ENCODE results near the gene SLC24A3.
"Not testable (repeated sequence)": the region's sequence is repeated elsewhere in the genome, so short reads cannot be mapped to it uniquely, and the experiment has no call there.

The SLC24A3 gene

DNA sequence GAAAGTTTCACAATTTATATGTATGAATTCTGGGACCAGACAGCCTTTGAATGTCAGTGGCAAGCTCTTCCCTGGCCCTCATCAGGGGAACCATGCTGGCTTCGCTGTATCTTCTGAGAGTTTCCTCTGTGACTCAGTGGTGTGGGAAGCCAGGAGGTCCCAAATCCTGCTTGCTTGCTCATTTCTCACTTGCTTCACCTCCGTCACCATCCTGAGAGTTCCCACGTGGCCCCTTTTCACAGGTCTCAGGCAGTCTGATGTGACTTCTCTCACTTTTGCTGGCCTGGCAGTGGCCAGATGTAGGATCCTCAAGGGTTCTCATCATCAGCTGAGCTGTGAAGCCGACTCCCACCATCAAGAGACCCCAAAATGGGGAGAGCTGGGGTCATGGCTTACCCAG lies 517.2 kb downstream of the SLC24A3 start:
- DNase-seq, result no peak

GRCh38 chr20:19730706-19731105 lies 518.3 kb downstream of the SLC24A3 start:
- DNase-seq, result no peak

DNA sequence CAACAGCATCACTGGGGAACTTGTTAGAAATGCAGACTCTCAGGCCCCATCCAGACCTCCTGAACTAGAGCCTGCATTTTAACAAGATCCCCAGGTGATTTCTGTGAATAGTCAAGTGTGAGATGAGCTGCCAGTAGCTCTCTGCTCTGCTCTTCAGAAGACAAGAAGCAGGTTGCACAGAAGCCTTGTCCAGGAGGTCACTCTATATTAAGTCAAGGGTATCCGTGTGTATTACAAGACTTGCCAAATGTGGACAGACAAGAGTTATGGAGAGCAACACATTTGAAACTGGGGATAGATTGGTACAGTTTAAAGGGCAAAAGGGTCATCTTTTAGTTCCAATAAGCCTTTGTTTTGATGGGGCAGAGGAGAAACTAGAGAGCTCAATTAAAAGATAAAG lies 522.4 kb downstream of the SLC24A3 start:
- no peak for DNase-seq

DNA sequence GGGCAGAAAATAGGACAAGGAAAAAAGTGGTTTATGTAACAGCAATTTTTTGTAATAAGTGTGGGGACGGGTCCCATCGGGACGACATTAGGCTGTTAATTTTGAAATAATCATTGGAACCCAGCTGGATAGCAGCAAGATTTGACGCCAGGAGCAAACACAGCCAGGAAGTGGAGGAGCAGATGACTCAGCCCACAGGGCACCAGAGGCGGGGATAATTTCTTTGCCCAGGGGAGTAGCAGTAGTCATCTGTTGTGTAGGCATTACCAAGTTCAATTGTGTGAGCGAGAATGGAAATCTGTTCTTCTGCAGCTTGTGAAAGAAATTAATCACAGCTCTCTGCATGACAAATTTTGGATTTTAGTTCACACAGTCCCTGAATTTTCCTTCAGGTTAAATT lies 523.0 kb downstream of the SLC24A3 start:
- DNase-seq, result no peak

DNA sequence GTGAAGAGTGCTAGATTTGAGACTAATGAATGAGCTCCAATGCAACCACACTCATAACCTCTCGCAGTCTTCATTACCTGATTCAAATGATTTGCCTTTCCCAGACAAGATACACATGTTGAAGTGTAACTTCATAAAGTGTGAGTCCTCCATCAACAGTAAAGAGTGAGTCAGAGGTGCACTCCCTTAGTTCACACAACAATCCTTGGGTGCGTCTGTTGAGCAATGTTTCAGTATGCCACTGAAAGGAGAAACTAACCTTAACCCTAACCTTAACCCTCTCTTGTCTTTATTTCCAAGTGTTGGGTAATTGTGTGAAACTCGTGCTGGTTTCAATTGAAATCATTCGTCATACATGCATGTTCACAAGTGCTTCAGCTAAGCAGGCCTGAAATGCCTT lies 524.6 kb downstream of the SLC24A3 start:
- no peak for DNase-seq

GRCh38 chr20:19738951-19739350 lies 526.5 kb downstream of the SLC24A3 start:
- DNase-seq, result no peak

DNA sequence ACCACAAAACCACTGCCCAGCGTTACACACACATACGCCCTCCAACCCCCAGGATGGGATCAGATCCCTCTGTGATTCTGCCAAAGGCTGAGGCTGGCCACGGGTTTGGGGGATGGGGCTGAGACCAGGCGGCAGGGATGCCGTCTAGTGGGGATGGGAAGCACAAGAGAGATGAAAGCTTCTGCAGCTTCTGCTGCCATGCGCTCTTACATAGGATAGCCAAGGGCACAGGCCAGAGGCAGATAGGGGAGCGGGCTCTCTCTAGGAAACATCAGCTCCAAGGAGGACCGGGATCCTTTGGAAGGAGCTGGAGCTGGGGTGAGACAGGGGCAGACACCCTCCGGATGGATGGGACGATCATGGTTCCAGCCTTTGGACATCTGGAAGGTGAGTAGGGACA lies 526.9 kb downstream of the SLC24A3 start:
- DNase-seq, result no peak

- DNase-seq, result no peak
These were observed 528.1 kb downstream of the SLC24A3 start for GRCh38 chr20:19740512-19740911.

DNA sequence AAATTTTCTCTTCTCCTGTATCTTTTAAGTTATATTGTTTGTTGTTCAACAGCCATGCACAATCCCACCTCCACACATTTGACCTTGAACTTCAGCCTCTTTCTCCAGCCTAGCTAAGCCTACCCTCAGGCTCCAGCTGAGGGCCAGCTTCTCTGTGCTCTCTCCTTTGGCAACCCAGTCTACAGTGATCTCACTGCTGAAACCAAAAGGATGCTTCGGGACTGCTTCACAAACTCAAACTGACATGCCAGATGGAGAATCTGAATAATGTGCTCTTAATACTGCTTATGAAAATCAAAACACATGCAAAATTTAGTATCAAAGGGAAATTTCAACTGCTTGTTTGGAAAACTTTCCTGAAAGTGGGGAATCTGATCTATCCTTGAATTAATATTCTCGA lies 529.5 kb downstream of the SLC24A3 start:
- no peak for DNase-seq

DNA sequence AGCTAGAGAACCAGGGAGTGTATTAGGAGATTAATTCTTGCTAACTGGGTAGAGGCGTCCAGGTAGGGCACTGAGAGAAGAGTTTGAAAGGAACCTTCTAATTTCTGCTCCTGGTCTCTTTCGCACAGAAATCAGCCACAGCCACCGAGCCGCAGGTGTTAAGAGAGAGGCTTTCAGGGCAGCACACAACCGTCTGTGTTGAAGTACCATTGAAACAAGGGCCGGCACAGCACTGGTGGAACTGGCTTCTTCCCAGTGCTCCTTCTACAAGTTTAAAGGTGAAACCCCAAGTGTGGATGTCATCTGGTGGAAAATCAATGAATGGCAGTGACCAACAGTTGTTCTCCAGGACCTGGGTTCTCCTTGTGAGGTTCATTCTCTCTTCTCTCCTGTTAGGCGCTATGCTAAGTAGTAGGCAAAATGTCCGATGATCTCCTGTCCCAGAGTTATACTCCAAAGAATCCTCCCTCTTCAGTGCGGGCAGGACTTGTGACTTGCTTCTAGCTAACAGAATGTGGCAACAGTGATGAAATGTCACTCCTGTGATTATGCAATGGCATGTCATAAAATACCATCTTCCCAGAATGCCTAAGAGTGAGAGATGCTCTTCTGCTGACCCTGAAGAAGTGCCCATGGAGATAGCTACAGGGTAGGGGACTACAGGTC lies 530.7 kb downstream of the SLC24A3 start:
- no peak for DNase-seq

DNA sequence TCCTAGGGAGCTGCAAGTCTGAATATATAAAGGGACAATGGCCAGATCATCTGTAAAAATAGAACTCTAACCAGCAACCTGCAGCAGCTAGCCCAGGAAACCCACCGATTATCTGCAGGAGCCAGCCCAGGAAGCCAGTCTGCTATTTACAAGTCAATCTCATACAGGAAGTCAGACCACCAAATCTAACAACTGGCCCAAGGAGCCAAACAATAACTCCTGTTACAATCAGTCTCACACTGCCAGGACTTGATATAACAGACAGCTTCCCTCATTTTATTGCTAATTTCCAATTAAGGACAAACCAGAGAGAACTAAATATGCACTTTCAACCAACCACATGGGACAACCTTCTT lies 531.2 kb downstream of the SLC24A3 start:
- DNase-seq, result no peak

GRCh38 chr20:19745106-19745505 lies 532.7 kb downstream of the SLC24A3 start:
- no peak for DNase-seq

DNA sequence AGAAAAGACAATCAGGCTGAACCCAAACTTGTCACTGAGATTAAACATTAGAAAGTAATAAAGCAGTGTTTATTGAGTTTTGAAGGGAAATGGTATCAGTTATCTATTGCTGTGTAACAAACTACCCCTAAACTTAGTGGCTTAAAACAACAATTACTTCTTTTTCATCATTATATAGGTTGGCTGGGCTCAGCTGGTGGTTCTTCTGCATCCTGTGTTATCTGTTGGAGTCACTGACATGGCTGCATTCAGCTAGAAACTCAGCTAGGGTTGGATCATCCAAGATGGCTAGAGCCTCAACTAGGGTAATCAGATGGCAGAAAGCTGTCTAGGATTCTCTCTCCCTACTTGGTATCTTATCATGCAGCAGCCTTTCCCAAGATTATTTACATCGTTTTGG lies 533.1 kb downstream of the SLC24A3 start:
- no peak for DNase-seq

GRCh38 chr20:19746396-19746795 lies 534.0 kb downstream of the SLC24A3 start:
- no peak for DNase-seq

GRCh38 chr20:19747903-19748302 lies 535.5 kb downstream of the SLC24A3 start:
- no peak for DNase-seq

GRCh38 chr20:19748681-19749080 lies 536.2 kb downstream of the SLC24A3 start:
- no peak for DNase-seq

GRCh38 chr20:19749618-19750071 lies 537.2 kb downstream of the SLC24A3 start:
- no peak for DNase-seq

DNA sequence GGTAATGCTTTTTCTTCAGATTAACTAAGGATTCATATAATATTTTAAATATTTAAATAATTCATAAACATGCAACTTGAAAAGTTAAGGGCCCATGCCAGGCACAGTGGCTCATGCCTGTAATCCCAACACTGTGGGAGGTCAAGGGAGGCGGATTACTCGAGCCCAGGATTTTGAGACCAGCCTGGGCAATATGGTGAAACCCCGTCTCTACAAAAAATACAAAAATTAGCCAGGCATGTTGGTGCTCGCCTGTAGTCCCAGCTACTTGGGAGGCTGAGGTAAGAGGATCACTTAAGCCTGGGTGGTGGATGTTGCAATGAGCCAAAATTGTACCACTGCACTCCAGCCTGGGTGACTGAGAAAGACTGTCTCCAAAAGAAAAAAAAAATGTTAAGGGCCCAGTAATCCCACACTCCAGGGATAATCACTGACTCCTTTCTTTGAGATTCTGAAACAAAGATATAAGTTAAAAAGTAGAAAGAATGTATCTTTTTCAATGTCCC lies 537.7 kb downstream of the SLC24A3 start:
- DNase-seq, result no peak

- no peak for DNase-seq
These were observed 538.6 kb downstream of the SLC24A3 start for GRCh38 chr20:19750907-19751636.

DNA sequence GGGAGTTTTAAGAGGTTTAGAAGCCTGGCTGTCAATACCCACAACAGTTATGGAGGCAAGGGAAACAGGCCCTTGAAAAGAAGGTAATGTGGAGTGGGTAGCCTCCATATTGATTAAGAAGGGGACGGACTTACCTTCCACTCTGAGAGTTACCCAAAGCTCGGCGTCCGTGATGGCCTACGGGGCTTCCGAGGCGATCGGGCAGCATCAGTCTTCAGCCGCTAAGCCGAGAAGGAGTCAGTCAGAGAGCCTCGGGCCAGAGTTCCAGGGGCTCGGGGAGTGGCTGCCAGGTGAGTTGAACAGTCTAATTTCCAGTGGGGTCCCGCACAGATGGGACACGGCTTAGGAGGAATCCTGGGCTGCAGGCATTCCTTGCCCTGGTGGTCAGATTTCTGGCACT lies 541.8 kb downstream of the SLC24A3 start:
- not testable (repeated sequence) for DNase-seq

DNA sequence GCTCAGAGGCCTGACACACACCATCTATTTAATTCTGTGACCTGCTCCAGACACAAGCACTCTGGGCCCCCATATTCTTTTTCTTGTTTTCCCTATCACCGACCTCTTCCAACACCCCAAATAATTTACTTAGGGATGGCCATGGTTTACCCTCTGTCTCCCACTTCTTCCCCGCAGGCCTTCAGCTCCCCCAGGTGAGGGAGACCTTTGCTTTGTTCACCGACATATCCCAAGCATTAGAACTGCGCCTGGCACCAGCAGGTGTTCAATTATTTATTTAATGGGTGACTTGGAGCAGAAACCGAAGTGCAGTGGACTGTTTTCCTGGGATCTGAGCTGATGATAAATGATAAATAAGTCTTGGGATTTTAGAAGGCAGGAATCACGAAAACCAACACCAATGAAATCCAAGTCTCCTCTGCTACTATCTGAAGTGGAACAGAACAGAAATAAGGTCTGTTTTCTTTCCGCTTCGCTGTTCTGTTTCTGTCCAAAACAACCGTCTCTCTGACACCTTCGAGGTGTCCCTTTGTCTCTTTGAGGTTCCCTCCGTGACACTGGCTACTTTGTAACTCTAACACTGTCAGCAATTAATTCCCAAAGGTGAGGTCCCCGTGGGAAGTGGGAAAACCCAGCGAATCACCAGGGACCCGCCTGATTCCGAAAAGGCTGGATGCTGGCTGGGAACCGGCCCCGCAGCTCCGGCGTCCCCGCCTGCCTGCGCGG lies 544.5 kb downstream of the SLC24A3 start:
- no peak for DNase-seq

- DNase-seq, result no peak
These were observed 545.2 kb downstream of the SLC24A3 start for GRCh38 chr20:19757487-19758132.

DNA sequence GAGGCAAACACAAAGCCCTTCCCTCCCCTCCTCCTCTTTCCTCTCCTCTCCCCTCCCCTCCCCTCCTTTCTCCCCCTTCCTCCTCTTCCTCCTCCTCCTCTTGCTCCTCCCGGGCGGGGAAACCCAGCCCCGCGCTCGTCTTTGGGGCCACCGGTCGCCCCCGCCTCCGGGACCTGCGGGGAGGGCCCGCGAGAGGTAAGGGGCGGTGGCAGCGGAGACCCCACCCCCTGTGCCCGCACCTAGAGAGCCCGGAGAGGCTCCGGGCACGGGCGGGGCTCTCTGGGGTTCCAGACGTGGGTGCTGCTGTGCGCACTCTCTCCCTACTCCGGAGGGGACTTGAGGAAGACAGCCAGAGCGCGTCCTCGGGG lies 545.7 kb downstream of the SLC24A3 start, which contains the start of gene RIN2:
TSS of gene RIN2 (plus strand) at position 126 of the 368 bp plus-strand sequence. CDS start 131,344 bp downstream, outside the sequence.
- no peak for DNase-seq

Data from activated CD4-positive, alpha-beta T cell treated with anti-CD3 and anti-CD28 coated beads for 1 hour (primary cell).